ENCODE measurements around the gene CCDC92.

GRCh38 chr12:124004233-124004875, 31.7 kb upstream of the CCDC92 start:
- TF ChIP-seq CTCF (IDR thresholded peaks at IDR 0.05) = no peak
- TF ChIP-seq POLR2A (IDR thresholded peaks at IDR 0.05) = no peak
